Measurements from ENCODE around the gene TET3.

- TF ChIP-seq YY1 (IDR thresholded peaks at IDR 0.05; ENCODE audit: insufficient read depth, insufficient read length) (no peak), SUZ12 (IDR thresholded peaks at IDR 0.05; ENCODE audit: extremely low read depth, insufficient read depth, insufficient read length) (no peak)
Measured at GRCh38 chr2:73984203-73984921, at the start of gene TET3.

All from NT2/D1 (cell line).